Dermis blood vessel endothelial cell (primary cell): ENCODE data around the gene MYH9. TPM values are rescaled to one million over a fixed set of nuclear protein-coding genes. Genes with fewer than 3 reads are reported as not detected.

Experiments
- DNase-seq: peaks from one replicate; pipeline ENCODE4 v3.0.0; 2010
- total RNA-seq: library from RNA; depleted of rRNA; stranded (reverse); fragments of >200 nt; gene quantifications from 2 replicates; pipeline ENCODE4 v1.2.3, GENCODE V29; 2014

MYH9 gene
- total RNA-seq, 1 donor from 2014 or later = 803 TPM

DNA sequence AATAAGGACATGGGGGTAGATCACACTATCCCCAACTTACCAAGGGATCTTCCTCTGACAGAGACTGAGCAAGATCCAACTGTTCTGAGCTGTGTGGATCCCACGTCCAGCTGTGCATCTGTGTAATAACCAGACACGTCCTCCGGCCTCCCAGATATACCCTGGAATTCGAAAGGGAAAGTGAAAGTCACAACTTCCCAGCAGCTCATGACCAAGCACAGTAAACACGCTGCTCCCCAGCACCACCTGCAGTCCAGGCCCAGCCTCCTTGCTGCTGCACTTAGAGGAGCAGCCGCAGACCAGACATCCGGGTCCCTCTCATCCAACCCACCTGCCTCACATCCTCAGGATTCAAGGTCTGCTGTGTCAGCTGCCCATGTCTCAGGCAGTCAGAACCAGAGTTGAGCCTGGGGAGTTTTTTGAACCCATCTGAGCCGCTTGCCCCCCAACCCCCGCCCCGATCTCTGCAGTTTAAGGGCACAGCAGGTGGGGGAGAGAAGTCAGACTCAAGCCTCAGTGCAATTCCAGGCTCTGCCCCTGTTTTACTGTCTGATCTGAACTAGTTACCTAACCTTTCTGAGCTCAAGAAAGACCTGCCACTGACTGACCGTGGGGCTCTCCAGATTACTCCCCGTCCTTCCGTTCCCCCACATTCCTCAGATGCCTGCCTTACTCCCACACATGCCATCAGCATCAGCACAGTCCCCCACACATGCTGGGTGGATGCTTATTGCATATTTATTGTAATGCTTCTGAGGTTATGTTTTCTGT, 148.2 kb downstream of the MYH9 start, which contains the start of gene APOL2:
Gene APOL2, minus strand, starts transcription at position 127 of the 771 bp plus-strand sequence. CDS start 6,365 bp downstream, outside the sequence.
- DNase-seq = peak; percentile 95

- no peak for DNase-seq
Measured at GRCh38 chr22:36239150-36239400, 148.7 kb downstream of the MYH9 start.

DNA sequence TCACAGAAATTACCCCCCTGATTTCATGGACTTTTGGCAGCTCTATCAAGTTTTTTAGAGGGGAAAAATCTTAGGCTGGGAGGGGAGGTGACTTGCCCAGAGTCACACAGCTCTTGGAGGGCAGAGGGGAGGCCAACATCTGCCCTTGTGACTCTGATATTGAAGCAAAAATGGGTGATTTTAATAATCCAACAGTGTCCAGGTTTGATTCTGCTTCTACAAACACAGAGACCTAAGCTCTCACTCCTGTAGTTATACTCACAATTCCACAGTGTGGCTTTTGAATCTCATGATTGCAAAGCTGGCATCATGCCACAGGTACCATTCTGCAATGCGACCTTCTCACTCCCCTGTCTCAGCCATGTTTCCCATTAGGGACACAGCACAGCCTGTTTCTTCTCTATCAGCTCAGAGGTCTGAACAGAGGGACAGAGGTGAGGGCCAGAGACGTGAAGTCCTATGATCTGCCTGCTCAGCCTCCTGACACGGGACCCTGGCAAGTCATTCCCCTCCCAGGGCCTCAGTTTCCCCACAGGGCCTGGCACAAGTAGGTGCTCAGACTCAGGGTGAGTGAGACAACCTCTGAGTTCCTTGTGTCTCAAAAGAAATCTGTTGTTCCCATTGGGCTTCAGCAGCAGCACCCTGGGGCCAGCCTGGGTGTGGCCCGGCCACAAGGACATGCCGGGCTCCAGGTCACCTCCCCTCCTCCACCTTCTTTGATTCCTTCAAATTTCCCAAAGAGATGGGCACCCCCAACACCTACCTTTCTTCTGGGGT, 149.2 kb downstream of the MYH9 start:
- DNase-seq = peak; percentile 46

- DNase-seq = peak; percentile 41
Measured at GRCh38 chr22:36237462-36238372, 150.1 kb downstream of the MYH9 start.

DNA sequence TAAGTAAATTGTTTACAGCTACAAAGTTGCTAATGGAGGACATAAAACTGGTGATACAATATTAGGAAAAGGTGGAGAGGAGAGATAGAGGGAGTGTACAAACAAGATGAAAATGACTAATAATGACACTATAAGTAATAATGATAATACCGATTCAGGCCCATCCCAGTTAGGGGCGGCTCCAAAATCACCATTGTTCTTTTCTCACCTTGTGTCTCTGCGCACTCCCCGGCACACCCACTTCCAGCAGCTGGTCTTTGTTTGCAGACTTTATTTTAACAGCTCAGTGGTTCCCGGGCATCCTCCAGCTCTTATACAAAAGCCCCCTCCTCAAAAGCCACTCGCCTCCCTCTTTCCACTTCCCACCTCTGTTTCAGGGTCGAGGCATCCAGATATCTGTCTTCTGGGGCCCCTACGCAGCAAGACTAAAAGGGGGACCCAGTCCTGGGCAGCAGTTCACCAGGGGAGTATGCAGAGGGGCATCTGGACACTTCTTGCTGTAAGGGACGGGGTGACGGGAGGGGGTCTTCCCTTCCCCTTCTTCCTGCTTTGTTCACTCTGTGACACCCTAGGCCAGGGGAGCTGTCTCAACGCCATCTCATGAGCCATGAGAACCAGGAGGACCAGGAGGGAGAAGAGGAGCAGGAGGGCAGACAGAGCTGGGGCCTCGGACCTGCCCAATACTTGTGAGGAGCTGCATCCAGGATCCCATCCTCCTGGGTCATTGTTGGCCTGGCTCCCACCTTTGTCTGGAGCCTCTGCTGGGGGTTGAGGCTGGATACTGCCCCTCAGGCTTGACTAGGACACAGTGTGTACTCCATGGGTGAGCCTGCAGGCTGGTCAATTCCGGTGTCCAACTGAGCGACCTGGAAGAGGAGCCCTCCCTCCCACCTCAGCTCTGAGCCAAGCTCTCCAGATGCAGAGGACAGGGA, 151.1 kb downstream of the MYH9 start:
- peak; percentile 7 for DNase-seq

GRCh38 chr22:36235585-36235984, 152.2 kb downstream of the MYH9 start:
- no peak for DNase-seq

DNA sequence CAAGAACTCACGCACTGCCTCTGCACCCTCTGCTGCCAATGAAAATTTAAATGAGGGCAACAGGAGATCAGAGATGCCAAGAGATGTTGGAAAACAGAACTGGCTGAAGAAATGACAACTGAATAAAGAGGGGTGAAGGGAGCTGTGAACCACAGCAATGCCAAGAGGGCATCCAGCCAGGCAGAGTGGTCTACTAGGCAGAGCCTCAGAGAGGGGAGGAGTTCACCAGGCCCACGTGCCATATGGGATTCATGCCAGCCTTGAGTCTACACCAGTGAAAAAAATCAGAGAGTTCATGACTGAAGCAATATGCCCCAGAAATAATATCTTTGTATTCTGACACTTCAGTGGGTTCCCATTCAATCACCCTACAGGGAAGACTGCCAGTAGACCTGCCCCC, 152.8 kb downstream of the MYH9 start:
- no peak for DNase-seq

- no peak for DNase-seq
Measured at GRCh38 chr22:36234213-36234612, 153.6 kb downstream of the MYH9 start.

GRCh38 chr22:36233796-36234195, 154.0 kb downstream of the MYH9 start:
- DNase-seq = no peak

DNA sequence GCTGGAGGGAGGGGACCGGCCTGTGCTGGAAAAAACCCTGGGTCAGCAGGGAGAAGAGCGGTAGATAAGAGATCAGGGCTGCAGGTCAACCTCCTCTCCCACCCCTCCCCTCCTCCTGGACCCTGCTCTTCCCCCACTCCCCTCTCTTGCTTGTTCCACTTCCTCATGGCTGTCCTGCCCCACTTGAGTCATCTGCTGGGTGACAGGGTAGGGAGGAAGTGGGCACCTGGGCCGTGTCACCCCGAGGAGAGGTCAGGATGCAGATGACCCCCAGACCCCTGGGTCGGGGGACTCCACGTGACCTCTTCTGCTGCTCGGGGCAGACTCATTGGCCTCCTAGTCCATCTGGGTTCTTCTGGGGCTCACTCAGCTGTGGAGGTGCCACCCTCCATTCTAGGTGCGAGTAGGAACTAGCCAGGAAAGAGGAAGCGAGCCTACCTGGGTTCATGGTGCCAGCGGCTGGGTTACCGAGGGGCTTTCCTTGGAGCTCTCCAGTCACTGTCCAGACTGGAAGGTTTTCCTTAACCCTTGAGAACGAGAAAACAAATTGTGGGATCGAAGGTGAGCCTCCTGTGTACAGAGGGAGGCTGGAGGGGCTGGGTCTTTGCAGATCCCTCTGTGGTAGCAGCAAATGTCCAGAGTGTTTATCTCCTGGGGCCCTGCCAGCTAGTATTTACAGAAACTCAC, 154.9 kb downstream of the MYH9 start:
- DNase-seq = no peak

Other genes with a start within 250 kb of the MYH9 start
- gene APOL3, start 227.2 kb downstream of the MYH9 start, total RNA-seq = 212 and 214 TPM in 2 replicates
- gene APOL4, start 186.2 kb downstream of the MYH9 start, total RNA-seq = 2.4 and 3.1 TPM in 2 replicates
- 57.7 and 67.7 TPM in 2 replicates for gene APOL2, start 148.4 kb downstream of the MYH9 start, total RNA-seq
- 29.5 and 34.9 TPM in 2 replicates for gene APOL1, start 134.8 kb downstream of the MYH9 start, total RNA-seq
- 22.0 and 30.3 TPM in 2 replicates for gene TXN2, start 93.7 kb upstream of the MYH9 start, total RNA-seq
- gene FOXRED2, start 119.1 kb upstream of the MYH9 start, total RNA-seq = 8.7 and 11.5 TPM in 2 replicates
- gene EIF3D, start 141.2 kb upstream of the MYH9 start, total RNA-seq = 462 and 522 TPM in 2 replicates